A172 (cell line): ENCODE data around the gene F8. TPM values are rescaled to one million over a fixed set of nuclear protein-coding genes. Genes with fewer than 3 reads are reported as not detected.
A peak's percentile ranks its signal among the peaks of the same experiment; 100 is the strongest.
"Not testable (repeated sequence)": the region's sequence is repeated elsewhere in the genome, so short reads cannot be mapped to it uniquely, and the experiment has no call there.

ENCODE experiments used
- DNase-seq: peaks from one replicate; pipeline ENCODE4 v3.0.0-alpha.2; 2015; ENCODE audit warnings: low spot score
- total RNA-seq: library from RNA; depleted of rRNA; stranded (reverse); fragments of >200 nt; shearing (Covaris generic); gene quantifications from 2 replicates; pipeline ENCODE4 v1.2.3, GENCODE V29; 2014

Gene F8
- total RNA-seq, 1 experiment from 2014 or later: 19.9 TPM

DNA sequence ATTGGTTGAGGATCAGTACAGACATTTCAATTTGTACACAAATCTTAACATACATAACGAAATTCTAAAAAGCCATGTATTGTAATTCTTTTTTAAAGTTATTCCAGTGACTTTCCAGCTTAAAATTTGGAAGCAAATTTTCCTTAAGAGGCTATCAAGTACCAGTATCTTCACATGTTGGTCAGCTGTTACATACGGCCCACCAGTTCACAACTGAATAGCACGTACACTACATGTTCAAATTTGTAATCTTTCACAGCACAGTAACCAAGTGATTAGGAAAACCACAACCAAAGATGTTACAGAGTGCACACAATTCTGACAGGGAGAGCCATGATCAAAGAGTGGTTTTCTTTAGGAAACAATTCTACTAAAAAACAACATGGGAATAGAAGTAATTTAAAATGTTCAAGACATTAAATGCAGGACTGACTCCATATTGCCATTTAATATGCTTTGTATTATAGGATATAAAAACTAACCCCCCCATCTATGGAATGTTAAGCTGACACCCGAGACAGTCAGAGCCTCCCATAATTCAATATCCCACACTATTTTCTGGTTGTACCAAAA, 206.1 kb downstream of the F8 start:
- DNase-seq: not testable (repeated sequence)

DNA sequence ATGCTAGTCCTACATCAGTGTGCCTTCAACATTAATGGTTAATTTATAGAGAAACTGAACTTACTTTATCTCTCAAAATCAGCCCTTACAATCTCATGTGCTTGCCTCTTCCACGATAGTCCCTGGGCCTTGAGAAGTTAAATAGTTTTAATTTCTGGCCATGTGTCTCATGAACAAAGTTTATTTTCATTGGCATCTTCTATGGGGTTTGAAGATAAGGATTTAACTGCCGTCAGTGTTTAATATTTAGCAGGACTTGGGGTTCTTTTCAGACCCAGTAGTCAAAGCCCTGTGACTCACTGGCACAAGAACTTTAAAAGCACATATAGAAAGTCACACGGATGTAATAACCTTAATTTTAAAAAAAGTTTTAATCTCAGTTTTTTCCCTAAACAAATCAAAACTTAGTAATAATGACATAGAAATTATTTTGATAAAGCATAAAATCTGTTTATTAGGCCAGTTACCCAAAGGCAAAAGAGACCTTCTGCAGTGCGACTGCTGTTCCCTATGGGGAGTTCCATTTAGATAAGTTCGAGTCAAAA, 207.2 kb downstream of the F8 start:
- no peak for DNase-seq

DNA sequence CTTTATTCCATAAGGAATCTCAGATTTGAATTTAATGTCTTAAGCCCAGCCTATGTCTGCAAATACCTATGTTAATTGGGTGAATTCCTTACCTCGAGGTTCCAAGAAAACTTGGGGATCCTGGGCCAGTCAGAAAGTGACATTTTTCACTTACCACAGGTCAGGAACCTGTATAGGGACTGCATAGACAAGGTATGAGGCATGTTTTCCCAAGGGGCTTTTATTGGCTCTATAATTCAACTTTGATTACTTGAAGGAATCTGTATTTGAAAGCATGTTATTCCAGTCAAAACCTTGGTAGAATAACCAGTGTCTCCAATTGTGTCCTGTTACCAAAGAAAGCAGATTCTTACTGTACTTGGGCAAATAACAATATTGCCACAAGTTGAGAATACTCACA, 208.7 kb downstream of the F8 start:
- no peak for DNase-seq

DNA sequence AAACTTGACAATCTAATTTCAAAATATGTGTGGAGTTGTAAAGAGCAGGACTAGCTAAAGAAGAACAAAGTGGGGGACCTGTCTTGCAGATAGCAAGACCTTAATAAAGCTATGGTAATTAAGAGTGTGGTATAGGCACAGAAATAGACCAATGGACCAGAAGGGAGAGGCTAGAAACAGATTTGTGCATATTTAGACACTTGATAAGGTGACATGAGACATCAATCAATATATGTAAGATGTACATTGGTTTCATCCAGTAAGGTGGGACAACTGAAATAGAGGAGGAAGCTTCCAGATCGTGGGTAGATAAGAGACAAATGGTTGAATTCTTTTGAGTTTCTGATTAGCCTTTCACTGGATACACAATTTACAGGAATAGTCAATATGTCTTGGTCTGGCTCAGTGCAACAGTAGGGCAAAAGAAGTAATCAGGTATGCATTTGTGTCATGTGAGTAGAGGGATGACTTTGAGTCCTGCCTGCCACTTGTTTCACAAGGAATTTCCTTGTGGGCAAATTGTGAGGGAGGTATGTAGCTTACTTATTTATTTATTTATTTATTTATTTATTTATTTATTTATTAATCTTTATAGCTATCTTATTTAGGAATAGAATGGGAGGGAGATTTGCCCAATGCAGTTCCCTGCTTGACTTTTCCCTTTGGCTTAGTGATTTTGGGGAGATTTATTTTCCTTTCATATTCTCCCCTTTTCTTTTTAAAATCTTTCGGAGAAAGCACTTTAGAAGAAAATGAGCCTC, 210.0 kb downstream of the F8 start:
- DNase-seq: no peak

DNA sequence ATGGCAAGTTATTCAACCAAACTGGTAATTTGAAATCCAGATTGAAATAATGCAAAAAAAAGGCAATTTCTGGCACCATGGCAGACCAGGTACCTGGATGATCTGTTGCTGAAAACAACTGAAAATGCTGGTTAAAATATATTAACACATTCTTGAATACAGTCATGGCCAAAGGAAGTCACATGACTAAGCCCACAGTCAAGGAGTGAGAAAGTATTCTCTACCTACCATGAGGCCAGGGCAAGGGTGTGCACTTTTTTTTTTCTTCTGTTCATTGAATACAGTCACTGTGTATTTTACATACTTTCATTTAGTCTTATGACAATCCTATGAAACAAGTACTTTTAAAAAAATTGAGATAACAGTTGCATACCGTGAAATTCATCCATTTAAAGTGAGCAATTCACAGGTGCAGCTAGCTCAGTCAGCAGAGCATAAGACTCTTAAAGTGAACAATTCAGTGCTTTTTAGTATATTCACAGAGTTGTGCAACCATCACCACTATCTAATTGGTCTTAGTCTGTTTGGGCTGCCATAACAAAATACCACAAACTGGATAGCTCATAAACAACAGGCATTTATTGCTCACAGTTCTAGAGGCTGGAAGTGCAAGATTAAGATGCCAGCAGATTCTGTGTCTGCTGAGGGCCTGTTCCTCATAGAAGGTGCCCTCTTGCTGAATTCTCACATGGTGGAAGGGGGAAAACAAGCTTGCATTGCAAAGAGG, 212.4 kb downstream of the F8 start:
- no peak for DNase-seq

DNA sequence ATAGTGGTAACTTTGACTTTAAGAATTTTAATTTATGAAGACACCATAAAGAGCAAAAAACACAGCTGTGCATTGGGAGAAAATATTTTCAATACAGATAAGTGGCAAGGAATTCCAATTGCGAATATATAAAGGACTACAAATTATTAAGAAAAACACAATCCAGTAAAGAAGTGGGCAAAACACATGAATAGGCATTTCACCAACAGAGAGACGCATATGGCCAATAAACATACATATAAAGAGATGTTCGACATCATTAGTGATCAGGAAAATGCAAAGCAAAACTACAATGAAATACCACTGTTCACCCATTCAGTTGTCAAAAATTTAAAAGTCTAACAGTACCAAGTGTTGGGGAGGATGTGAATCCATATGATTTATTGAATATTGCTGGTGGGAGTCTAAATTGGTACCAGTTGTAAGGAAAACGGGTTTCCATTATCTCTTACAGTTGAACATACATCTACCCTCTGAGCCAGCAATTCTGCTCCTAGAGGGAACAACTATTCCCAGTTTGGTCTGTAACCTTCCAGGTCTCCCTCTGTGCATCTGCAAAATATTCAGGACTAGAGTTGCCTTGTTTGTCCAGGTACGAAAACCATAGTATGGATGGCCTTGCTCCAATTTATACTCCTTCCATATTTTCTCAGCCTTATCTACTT, 215.6 kb downstream of the F8 start:
- DNase-seq: no peak

DNA sequence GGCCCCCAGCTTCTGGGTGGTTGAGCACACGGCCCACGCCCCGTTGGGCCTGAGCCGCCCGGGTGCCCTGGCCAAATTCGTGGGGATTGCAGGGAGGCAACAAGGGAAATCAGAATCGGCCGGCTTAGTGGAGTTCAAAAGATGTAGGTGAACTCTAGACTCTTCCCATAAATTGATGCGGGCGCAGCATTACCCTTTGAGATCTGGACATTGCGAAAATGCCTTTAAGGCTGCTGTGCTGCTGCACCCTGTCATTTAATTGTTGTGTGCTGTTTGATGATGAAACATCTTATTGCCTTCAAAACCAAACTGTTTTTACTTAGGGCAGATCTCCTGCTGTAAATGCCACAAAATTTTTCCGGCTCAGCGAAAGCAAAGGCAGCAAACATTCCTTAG, 216.8 kb downstream of the F8 start:
- DNase-seq: no peak

DNA sequence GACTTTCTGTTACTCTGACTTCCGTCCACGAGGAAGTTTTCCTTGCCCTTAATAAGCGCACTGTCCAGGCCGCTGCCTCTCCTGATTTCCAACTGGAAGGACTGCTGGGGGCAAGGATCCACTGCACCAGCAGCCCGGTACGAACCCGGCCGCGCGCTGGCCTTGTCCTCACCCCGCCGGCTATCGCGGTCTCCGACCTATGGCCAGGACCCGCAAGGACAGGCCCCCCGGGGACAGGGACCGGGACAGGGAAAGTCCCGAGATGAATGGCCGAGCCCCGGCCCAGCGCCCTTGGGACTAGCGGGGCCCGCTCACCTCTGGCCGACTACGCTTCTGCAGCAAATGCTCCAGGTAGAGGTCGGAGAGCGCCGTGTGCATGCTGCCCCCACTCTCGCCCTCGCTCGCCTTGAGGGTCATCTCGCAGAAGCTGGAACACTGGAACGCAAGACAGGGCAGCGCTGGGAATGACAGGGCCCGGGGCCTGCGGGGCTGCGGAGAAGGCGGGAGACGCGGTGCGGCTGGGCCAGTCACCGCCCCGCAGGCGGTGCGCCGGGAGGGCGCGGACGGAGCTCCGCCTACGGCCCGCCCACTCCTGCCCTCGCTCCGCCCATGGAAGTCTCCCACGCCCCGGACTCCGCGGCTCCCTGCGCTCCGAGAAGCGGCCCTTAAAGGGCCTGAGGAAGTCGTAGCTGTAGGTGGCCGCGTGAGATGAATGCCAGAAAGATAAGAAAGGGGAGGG, 217.4 kb downstream of the F8 start, which contains the start of gene MPP1:
TSS of gene MPP1 (minus strand) at position 529 of the 739 bp plus-strand sequence. CDS start at position 417, 112 bp downstream.
- DNase-seq: peak; percentile 63

DNA sequence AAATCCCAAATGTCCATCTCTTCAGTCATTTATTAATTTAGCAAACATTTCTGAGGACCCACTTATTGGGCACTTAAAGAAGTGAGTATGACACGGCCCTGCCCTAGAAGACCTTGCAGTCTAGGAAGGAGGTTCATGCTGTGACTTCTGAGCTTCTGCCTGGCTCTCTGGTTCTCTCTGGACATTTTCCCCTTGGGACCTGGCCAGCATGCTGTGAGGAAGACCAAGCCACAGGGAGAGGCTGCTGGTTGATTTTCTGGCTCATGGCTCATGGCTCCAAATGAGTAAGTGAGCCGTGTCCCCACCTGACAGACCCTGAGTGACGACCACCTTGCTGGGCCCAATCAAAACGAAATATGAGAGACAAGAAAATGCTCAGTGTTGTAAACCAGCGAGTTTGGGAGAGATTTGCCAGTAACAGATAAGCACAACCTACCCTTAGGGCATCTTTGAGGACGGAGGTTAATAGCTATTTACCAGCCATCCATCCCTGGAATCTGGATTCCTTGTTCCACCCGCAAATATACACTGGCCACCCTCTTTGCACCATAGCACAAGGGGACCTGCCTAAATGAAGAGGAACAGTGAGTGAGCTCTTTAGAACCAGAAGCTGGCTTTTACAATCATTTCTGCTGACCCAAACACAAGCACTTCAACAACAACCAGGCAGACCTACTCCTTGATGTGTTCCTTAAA, 218.1 kb downstream of the F8 start:
- no peak for DNase-seq

DNA sequence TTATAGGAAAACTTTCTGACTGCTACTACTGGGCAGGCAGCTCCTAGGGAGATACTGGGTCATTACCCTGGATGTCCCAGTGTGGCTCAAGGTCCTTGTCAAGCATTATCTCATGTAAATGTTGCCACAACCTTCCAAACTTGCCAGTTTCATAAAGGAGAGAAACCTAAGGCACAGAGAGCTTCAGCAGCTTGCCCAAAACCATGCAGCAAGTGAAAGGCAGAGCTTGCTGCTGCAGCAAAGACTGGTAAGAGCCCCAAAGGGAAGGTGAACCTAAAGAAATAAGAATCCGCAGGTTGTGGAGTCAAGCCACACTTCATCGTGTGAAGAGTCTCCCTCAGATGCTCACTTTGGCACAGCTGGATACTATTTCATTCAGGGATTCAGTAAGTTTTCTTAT, 219.6 kb downstream of the F8 start:
- no peak for DNase-seq

DNA sequence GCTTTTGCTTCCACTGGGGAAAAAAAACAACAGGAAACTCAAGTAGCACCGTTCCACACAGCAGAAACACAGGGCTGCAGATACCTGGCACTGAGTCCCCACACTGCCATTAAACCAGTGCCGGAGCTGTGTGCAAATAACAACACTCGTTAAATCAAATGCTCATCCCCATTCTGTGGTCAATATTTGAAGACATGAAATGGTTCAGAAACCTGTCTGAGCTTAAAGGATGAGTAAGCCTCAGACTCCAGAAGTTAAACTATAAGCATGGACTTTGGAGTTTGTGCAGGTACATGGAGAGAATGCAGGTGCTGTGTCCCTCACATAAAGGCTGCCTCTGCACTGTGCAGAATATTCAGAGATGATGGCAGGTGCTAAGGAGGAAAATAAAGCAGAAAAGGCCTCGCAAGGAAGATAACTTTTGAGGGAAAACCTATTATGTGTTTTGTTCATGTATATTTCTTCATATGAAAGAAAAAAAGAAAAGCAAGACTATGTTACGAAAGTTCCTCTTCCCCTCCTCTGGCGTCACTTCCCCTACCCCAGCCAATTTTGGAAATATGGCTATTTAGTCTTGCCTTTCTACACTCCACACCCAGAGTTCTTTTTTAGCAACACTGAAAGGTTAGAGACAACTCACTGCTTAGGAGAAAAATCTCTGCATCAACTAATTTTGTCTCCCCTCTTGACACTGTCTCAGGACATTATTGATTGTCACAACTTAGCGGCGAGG, 221.9 kb downstream of the F8 start:
- no peak for DNase-seq

DNA sequence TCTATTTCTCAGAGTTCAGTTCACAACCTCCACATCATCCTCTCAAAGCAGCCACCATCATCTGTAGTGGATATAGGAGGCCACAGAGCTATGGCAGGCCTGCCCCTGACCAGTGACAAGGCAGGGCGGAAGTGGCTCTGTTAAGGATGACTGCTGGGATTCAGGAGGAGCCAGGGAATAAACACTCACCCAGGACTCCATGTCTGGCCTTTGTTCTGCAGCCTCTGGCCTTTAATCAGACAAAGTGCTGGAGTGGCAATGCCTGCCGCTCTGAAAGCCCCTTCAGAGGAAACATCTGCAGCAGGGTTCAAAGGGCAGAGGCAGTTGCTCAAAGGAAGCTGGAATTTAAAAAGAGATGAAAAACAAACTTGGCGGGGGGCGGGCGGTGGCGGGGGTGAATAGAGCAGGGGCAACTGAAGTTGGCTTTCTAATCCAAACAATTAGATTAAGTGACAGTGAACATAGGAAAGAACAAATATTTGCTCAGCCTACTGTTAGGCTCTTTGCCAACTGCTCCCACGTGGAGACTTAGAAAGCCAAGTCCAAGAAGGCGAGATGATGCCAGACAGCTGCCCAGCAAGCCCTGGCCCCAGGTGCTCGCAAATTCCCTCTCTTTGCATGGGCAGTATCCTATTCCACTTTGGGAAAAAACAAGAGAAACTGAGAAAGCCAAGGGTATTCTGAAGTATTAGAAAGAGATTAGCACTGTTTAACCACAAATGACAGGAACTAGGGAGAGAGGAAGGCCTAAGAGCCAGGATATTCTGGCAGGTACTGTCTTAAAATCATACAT, 222.8 kb downstream of the F8 start:
- DNase-seq: peak; percentile 17

DNA sequence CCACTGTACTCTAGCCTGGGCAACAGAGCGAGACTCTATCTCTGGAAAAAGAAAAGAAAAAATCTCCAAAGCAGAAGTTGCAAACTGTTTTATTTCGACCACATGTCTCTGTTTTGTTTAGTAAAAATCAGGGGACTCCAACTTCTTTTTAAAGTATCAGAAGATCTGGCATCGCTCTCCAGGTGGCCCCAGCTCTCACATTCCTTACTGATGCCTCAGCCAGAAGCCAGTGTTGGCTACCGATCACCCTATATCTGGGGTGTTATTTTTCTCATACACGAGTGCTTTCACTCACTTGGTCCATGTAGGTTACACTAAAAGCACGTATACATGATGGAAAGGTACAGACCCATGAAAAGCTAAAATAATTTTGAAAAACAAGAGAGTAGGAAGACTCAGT, 225.5 kb downstream of the F8 start:
- peak; percentile 67 for DNase-seq

DNA sequence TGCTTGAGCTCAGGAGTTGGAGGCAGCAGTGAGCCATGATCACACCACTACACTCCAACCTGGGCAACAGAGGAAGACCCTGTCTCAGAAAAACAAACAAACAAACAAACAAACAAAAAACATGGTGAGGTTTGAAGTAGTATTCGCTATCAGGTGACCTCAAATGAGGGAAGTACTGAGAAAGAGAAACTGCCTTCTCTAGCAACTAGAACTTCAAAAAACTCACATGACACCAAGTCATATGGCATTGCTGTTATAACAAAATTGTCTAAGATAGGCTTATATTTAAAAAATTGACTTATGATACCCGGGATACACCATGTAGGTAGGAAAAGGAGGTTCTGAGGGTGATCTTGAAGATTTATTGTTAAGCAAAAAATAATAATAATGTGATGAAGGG, 227.5 kb downstream of the F8 start:
- no peak for DNase-seq

DNA sequence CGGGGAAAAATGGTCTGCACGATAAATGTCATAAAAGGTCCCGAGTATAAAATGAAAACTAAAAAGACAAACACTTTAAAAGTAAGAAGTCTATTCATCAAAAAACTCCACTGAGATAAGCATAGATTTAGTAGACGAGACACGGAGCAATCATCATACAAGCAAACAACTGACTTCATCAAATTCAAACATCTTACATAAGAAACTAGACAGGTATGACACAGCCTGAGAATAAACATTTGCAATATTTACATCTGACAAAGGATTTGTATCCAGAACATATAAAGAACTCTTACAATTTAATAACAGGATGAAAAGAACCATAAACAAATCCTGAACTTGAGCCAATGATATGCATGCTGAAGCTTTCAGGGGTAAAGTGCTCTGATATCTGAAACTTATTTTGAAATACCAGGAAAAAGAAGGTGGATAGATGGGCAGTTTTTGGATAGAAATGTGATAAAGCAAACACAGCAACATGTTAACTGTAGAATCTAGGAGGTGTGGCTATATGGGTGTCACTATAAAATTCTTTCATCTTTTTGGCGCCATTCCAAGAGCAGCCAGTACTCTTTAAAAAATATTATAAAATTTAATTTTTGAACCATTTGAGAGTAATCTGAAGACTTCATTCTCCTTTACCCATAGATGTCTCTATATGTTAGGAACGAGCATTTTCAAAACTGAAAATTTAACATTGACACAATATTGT, 229.3 kb downstream of the F8 start:
- DNase-seq: no peak

DNA sequence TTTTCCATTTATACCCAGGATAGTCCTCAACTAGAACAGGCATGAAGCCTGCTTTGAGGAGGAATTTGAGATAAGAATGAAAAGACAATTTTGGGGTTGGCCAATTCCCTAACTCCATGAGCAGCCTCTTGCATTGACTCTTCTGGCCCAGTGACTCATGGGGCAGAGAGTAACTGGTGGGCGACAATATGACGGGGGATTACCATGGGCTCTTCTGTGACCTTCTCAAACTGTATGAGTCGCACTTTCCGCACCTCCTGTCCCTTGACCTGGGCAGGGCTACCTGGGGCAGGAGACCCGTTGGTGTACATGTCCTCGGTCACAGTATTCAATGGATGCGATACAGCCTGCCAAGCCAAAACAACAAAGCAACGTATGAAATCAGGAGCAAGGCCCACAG, 230.6 kb downstream of the F8 start:
- DNase-seq: no peak

DNA sequence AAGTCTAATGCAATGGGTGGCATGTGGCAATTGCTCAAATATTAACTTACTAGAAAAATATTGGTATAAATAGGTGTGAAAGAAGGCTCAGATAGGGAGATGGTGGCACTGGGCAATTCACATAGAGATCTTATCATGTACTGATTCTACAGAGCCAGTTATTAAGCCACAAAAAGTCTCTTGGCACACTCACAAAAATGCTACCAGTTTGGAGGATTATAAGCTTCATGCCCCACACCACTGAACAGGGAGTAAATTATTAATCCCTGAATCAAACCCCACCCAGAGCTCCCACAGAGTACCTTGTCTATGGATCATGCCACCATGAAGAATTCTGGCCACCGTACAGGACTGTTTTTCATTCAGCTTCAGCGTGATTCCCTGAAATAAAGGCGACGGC, 231.1 kb downstream of the F8 start:
- no peak for DNase-seq
